GM21529 (cell line): ENCODE measurements around the gene BMP8A.
A peak's percentile ranks its signal among the peaks of the same experiment; 100 is the strongest.
"Not testable (repeated sequence)": the region's sequence is repeated elsewhere in the genome, so short reads cannot be mapped to it uniquely, and the experiment has no call there.

Experiments
- ATAC-seq: cut with Tn5 transposase; IDR thresholded peaks from one replicate; pipeline ENCODE4 v1.9.1; 2021; ENCODE audit not compliant: unreplicated experiment

BMP8A gene

GRCh38 chr1:39481289-39481688, 10.1 kb upstream of the BMP8A start:
- ATAC-seq = no peak

GRCh38 chr1:39483276-39483675, 8.2 kb upstream of the BMP8A start:
- no peak for ATAC-seq

- no peak for ATAC-seq
These were observed 6.9 kb upstream of the BMP8A start for GRCh38 chr1:39484564-39484963.

DNA sequence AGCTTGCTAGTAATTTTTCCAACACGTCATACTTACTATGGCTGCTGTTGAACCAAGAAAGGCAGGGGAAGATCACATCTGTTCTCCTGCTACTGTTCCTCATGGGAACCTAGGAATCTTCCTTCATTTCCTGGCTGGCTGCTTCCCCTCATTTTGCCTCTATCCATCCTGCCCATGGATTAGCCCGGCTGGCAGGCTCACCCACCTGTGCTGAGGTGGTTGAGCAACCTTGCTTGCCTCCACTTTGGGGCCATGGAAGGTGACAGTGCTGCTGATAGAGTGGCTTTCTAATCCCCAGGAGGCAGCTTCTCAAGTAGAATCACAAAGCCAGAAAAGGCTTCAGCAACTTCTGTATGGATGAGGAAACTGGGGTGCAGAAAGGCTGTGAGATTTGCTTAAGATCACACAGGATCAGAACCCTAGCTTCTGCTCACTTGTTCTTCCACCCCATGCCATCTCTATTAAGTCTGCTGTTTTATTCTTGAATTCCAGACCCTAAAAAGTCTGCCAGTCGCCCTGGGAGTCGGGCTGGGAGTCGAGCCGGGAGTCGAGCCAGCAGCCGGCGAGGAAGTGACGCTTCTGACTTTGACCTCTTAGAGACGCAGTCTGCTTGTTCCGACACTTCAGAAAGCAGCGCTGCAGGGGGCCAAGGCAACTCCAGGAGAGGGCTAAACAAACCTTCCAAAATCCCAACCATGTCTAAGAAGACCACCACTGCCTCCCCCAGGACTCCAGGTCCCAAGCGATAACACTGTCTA, 6.2 kb upstream of the BMP8A start:
- ATAC-seq = no peak

DNA sequence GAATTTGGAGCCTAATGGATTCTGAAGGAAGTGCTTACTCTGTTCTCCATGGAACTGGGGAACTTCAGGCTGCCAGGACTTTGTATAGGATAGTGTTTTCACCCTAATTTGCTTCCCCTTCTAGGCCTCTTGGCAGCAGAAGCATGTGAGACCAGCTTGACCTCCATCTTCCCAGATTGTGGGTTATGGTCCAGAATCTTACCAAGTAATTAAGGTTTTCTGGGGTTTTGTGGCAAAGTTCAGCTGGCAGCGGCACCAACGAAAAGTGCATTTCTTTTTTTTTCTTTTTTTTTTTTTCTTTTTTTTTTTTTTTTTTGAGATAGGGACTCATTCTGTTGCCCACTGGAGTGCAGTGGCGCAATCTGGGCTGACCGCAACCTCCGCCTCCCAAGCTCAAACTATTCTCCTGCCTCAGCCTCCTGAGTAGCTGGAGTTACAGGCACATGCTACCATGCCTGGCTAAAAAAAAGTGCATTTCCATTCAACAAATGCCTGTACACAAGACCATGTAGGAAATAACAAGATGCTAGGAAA, 3.4 kb upstream of the BMP8A start:
- ATAC-seq = no peak

- ATAC-seq = no peak
These were observed 2.5 kb upstream of the BMP8A start for GRCh38 chr1:39488793-39489566.

- ATAC-seq = no peak
These were observed 1.7 kb upstream of the BMP8A start for GRCh38 chr1:39489567-39490239.

DNA sequence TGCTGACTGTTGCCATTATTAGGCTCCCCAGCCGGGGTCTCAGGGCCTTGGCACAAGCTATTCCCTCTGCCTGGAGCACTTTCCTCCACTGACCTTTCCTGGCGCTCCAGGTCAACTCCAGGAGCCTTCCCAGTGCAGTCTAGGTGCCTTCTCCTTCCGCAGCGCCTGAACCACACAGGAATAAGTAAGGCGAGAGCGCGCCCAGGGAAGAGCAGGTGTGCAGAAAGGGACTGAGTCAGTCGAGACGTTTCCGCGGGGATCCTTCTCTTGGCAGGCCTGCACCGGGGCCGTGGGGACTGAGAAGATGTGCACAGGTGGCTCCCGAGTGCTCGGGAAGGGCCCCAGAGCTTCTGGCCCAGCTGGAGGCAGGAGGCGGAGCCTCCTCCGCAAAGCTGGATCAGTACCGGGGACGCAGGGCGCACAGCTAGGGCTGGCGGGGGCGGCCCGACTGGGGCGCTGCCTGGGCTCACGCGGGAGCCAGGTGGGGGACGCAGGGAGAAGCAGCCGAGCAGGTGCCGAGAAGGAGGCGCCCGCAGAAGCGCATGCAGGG, 765 bp upstream of the BMP8A start:
- ATAC-seq = peak; percentile 10

DNA sequence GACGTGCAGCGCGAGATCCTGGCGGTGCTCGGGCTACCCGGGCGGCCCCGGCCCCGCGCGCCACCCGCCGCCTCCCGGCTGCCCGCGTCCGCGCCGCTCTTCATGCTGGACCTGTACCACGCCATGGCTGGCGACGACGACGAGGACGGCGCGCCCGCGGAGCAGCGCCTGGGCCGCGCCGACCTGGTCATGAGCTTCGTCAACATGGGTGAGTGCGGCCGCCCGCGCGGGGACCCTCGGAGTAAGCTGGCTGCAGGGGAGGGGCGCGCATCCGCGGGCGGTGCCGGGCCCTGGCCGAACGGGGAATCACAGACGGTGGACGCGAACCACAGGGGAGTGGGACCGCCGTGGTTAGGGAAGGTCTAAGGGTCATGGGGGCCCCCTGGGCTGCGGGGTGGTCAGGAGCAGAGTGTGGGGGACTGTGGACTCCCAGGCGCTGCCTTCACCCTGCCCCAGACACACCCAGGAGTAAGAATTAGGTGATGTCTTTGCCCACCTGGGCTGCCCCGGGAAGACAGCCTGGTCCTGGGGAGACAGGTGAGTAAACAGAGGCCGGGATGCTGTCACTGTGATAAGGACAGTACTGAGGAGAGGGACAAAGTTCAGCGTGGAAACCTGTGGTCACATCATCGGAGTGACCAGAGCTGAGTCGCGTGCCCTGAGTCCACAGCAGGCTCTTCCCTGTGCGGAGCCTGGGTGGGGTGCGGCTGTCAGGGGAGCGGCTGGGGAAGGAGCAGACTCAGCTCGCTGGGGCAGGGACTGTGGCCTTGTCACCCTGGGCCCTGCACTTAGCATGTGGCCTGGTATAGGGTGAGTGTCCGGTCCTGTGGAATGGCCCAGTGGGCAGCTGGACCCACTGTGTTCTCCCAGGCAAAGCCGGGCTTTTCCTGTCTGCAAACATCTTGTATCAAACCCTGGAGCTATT, 944 bp downstream of the BMP8A start:
- not testable (repeated sequence) for ATAC-seq

- not testable (repeated sequence) for ATAC-seq
These were observed 1.8 kb downstream of the BMP8A start for GRCh38 chr1:39493043-39493810.

GRCh38 chr1:39494671-39495410, 3.4 kb downstream of the BMP8A start:
- ATAC-seq = no peak

DNA sequence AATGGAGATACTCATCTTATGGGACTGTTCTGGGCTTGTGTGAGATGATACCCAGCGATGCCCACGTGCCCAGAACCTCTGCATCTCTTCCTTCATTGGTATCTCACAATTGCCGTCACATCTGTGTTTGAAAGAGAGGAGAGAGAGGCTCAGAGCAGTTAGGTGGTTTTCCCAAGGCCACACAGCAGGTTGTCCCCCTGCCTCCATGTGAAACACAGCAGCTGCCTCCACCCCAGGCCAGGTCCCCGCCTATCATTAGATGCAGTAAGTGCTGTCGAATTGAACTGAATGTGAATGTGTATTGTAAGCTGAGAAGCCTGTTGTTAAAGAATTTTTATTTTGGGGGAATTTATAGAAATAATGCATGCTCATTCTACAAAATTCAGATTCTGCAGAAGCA, 5.1 kb downstream of the BMP8A start:
- ATAC-seq = not testable (repeated sequence)

DNA sequence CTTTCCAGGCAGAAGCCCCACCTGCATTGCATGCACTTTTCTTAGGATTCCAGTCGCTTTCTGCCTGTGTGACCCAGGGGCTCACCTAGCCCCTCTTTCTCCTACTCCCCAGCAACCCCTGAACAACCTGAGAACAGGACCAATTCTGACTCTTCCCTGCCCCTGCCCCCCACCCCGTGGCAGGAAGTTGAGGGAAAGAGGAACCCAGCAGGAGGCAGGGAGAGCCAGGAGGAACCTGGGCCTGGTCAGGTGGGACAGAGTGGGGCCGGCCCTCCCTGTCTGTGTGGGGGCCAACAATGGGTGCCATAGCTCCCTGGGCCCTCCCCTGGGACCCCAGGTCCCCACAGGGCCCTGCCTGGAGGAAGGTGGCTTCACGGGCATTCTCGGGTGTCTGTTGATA, 6.1 kb downstream of the BMP8A start:
- no peak for ATAC-seq

DNA sequence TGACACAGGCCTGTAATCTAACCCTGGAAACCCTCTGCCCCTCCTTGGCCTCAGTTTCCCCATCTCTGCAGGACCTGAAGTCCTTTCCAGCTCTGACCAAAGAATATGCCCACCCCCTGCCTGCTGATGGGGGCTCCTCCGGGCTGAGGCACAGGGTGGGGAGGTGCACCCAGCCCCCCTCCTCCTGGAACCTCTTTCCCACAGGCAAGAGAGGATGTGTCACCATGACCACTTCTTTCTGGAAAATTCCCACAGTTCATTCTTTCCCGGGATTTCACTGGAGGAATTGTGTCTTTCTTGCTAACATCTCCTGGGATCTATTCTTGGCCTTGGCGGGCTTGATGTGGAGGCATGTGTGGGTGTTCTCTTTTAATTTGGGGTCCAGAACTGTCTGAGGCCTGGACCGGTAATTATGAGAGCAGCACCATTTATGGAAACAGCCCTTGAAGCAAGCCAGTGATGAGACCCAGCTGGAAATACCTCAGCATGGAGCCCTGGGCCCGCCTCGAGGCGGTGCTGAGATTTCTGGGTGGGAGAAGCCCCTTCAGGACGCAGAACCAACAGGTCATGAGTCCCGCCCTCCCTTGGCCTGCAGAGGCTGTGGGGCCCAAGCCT, 6.8 kb downstream of the BMP8A start:
- not testable (repeated sequence) for ATAC-seq

- ATAC-seq = not testable (repeated sequence)
These were observed 7.4 kb downstream of the BMP8A start for GRCh38 chr1:39498821-39499220.

- ATAC-seq = no peak
These were observed 8.2 kb downstream of the BMP8A start for GRCh38 chr1:39499668-39500067.

GRCh38 chr1:39500862-39501389, 9.5 kb downstream of the BMP8A start:
- no peak for ATAC-seq

DNA sequence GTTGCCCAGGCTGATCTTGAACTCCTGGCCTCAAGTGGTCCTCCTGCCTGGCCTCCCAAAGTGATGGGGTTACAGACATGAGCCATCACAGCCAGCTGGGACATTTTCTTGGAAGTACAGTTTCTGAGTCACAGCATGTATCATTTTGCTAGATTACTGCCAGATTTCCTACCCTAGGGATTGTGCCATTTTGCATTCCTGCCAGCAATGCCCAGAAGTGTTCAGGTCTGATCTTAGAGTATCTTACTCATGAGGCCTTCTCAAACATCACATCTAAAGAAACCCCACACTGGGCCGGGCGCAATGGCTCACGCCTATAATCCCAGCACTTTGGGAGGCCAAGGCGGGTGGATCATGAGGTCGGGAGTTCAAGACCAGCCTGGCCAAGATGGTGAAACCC, 10.2 kb downstream of the BMP8A start:
- ATAC-seq = no peak
